Upper lobe of right lung (tissue), 1 donor: ENCODE results near the gene CUL3. TPM values are rescaled to one million over a fixed set of nuclear protein-coding genes. Genes with fewer than 3 reads are reported as not detected.
"Not testable (repeated sequence)": the region's sequence is repeated elsewhere in the genome, so short reads cannot be mapped to it uniquely, and the experiment has no call there.

Source experiments
- ATAC-seq: fragments of 200-7000 bp; cut with Tn5 transposase; one replicate; pipeline ENCODE4 v1.9.1; 2020; ENCODE audit warnings: mild to moderate bottlenecking, moderate library complexity
- DNase-seq: peaks from one replicate; pipeline ENCODE4 v3.0.0-alpha.2; 2020
- H3K27ac ChIP-seq: fragments of 200-600 bp; one replicate; pipeline ENCODE4 v1.8.0; 2022
- H3K27me3 ChIP-seq: fragments of 200-600 bp; one replicate; pipeline ENCODE4 v1.8.0; 2022; ENCODE audit warnings: mild to moderate bottlenecking
- H3K36me3 ChIP-seq: fragments of 200-600 bp; one replicate; pipeline ENCODE4 v1.8.0; 2022
- H3K4me1 ChIP-seq: fragments of 200-600 bp; one replicate; pipeline ENCODE4 v1.8.0; 2022
- H3K4me3 ChIP-seq: fragments of 200-600 bp; one replicate; pipeline ENCODE4 v1.8.0; 2022; ENCODE audit warnings: mild to moderate bottlenecking
- H3K9me3 ChIP-seq: fragments of 200-600 bp; one replicate; pipeline ENCODE4 v1.8.0; 2022
- CTCF ChIP-seq: fragments of 200-600 bp; IDR thresholded peaks from one replicate; pipeline ENCODE4 v1.8.0; 2022; ENCODE audit warnings: antibody characterized with exemption
- intact Hi-C: fragments of 100-400 bp; cut with DNase I; formaldehyde crosslinking; loops from one replicate; pipeline ENCODE4 v1.11.0; 2022
- total RNA-seq: library from RNA; stranded (reverse); fragmentation: NEBNext Ultra II Directional; extraction: Animal tissue kit (Norgen Biotek cat#: 25700); gene quantifications from one replicate; pipeline ENCODE4 v1.2.1, GENCODE V29; 2021
- donor health status: DM: no; HTN: yes; CAD: no; lungs with severe emphysema.

The CUL3 gene
- total RNA-seq, 1 donor from 2014 or later: 80.6 TPM

- H3K36me3 ChIP-seq: no peaks in the 10 kb centered on the region
- no peaks in the 10 kb centered on the region for H3K9me3 ChIP-seq
- DNase-seq (no peak), ATAC-seq (no peak)
- intact Hi-C loops: no loop called here
- H3K27ac ChIP-seq: no peak overlapping the region
- TF ChIP-seq CTCF: no peak
- H3K4me3 ChIP-seq: no peak overlapping the region
- no peaks in the 10 kb centered on the region for H3K27me3 ChIP-seq
- no peaks in the 10 kb centered on the region for H3K4me1 ChIP-seq
These were observed 27.4 kb upstream of the CUL3 start for GRCh38 chr2:224612578-224612977.

GRCh38 chr2:224611938-224612337 lies 26.8 kb upstream of the CUL3 start:
- H3K36me3 ChIP-seq: no peaks in the 10 kb centered on the region
- H3K4me3 ChIP-seq: no peak overlapping the region
- no peak overlapping the region for H3K27ac ChIP-seq
- H3K27me3 ChIP-seq: no peaks in the 10 kb centered on the region
- H3K4me1 ChIP-seq: no peaks in the 10 kb centered on the region
- no peak for ATAC-seq
- H3K9me3 ChIP-seq: no peaks in the 10 kb centered on the region
- intact Hi-C loops: no loop called here
- DNase-seq: no peak
- no peak for TF ChIP-seq CTCF

GRCh38 chr2:224608104-224608503 lies 22.9 kb upstream of the CUL3 start:
- ATAC-seq: no peak
- Histone ChIP-seq H3K27me3 (no peaks in the 10 kb centered on the region), H3K4me1 (no peaks in the 10 kb centered on the region), H3K4me3 (no peak overlapping the region), H3K36me3 (no peaks in the 10 kb centered on the region), H3K9me3 (no peaks in the 10 kb centered on the region), H3K27ac (no peak overlapping the region)
- no peak for DNase-seq
- intact Hi-C loops: no loop called here
- TF ChIP-seq CTCF: no peak

GRCh38 chr2:224603746-224604500 lies 18.8 kb upstream of the CUL3 start:
- H3K4me1 ChIP-seq, DNase-seq, H3K36me3 ChIP-seq, H3K27me3 ChIP-seq, H3K27ac ChIP-seq, H3K4me3 ChIP-seq, intact Hi-C loops, H3K9me3 ChIP-seq, ATAC-seq: not testable (repeated sequence)

GRCh38 chr2:224602778-224603375 lies 17.7 kb upstream of the CUL3 start:
- not testable (repeated sequence) for H3K4me3 ChIP-seq, DNase-seq, H3K9me3 ChIP-seq

GRCh38 chr2:224601923-224602322 lies 16.8 kb upstream of the CUL3 start:
- H3K27ac ChIP-seq: no peak overlapping the region
- H3K4me3 ChIP-seq: no peak overlapping the region
- DNase-seq: no peak
- no peaks in the 10 kb centered on the region for H3K36me3 ChIP-seq
- no peak for ATAC-seq
- no peak for TF ChIP-seq CTCF
- H3K9me3 ChIP-seq: no peaks in the 10 kb centered on the region
- H3K4me1 ChIP-seq: no peaks in the 10 kb centered on the region
- intact Hi-C loops: no loop called here
- H3K27me3 ChIP-seq: no peaks in the 10 kb centered on the region

More at GRCh38 chr2:224602778-224603375, 17.7 kb upstream of the CUL3 start:
- H3K27me3 ChIP-seq, H3K36me3 ChIP-seq, H3K4me1 ChIP-seq, H3K27ac ChIP-seq, ATAC-seq, intact Hi-C loops: not testable (repeated sequence)
